Cardiac fibroblast (primary cell): ENCODE measurements around the gene MMP20.

Experiments
- DNase-seq, 2 donors: peaks; one replicate each; pipeline versions ENCODE4 v3.0.0 to v3.0.0-alpha.2; 2010; ENCODE audit warnings: low read depth in 2 of 2
- H3K4me3 ChIP-seq, 2 donors: replicated peaks in 1 of 2; 1 replicate in 1 of 2; 2 replicates in 1 of 2; pipeline ENCODE4 v1.5.1; 2011; ENCODE audit warnings: low read depth in 2 of 2, low read length in 2 of 2, mild to moderate bottlenecking in 2 of 2, moderate library complexity in 1 of 2
- CTCF ChIP-seq: IDR thresholded peaks from one replicate; pipeline ENCODE4 v1.5.1; 2011; ENCODE audit warnings: low read depth, mild to moderate bottlenecking, low read length, inconsistent platforms

MMP20 gene

GRCh38 chr11:102564110-102564509 lies 61.0 kb downstream of the MMP20 start:
- TF ChIP-seq CTCF, result no peak
- peak; percentile 12 to 80 for DNase-seq
- no peak overlapping the region for H3K4me3 ChIP-seq

DNA sequence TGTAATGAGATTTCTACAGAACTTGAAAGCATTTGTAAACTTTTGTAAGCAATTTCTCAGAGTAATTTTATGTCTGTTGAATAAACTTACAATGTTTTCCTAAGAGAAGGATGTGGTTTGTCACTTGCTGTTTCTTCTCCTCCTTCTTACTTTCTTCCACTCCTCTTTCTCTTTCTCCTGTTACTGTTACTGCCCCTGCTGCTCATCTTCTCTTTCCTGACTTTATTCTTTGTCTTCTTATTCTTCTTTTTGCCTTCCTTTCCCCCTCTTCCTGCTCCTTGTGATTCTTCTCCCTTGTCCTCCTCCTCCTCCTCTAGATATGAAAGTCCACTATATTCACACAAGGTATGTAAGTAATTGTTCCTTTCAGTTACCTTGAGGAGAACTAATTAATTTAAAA lies 63.5 kb downstream of the MMP20 start:
- no peak for DNase-seq
- TF ChIP-seq CTCF, result no peak
- H3K4me3 ChIP-seq, result no peak overlapping the region

- peak overlapping the region in 1 of 2 donors; percentile 22 for H3K4me3 ChIP-seq
- peak; percentile 70 to 80 for DNase-seq
- no peak for TF ChIP-seq CTCF
Measured at GRCh38 chr11:102560555-102561011, 64.5 kb downstream of the MMP20 start.

GRCh38 chr11:102559839-102560238 lies 65.3 kb downstream of the MMP20 start:
- no peak for TF ChIP-seq CTCF
- no peak for DNase-seq
- no peak overlapping the region for H3K4me3 ChIP-seq

- no peak for TF ChIP-seq CTCF
- no peak for DNase-seq
Measured at GRCh38 chr11:102555091-102555490, 70.0 kb downstream of the MMP20 start.

DNA sequence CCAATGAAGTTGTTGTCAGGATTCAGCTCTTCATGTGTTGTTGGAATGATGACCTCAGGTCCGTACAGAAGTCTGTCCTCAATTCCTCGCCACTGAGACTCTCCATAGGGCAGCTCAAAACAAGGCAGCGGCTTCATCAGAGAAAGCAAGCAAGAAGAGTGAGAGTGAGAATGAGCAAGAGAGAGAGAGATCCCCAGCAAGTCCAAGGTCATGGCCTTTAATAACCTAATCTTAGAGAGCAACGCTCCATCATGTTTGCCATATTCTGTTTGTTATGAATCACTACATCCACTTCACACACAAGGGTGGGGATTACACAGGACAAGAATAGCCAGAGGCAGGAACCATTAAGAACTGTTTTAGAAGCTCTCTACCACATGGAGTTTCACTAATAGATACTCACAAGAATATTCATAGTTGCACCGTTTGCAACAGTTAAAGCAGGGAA lies 71.3 kb downstream of the MMP20 start:
- no peak overlapping the region for H3K4me3 ChIP-seq
- no peak for DNase-seq
- no peak for TF ChIP-seq CTCF

More at GRCh38 chr11:102555091-102555490, 70.0 kb downstream of the MMP20 start:
- H3K4me3 ChIP-seq, result no peak overlapping the region
